GM19099 (cell line): Measurements from ENCODE around the gene C3orf33.

Experiments used
- POLR2A ChIP-seq: IDR thresholded peaks from 3 replicates; pipeline ENCODE4 v1.6.1; 2011; ENCODE audit warnings: low read depth; ENCODE audit not compliant: insufficient read length; ENCODE audit errors: extremely low read depth

Gene C3orf33

DNA sequence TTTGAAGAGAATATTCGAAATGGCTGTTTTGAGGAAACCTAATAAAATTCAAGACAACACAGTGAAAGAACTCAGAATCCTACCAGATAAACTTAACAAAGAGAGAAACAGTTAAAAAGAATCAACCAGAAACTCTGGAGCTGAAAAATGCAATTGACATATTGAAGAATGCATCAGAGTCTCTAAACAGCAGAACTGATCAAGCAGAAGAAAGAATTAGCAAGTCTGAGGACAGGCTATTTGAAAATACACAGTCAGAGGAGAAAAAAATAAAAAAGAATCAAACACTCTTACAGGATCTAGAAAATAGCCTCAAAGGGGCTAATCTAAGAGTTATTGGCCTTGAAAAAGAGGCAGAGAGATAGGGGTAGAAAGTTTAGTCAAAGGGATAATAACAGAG is 13.5 kb downstream of the C3orf33 start:
- no peak for TF ChIP-seq POLR2A

GRCh38 chr3:155791190-155791589 is 14.9 kb downstream of the C3orf33 start:
- TF ChIP-seq POLR2A: no peak

DNA sequence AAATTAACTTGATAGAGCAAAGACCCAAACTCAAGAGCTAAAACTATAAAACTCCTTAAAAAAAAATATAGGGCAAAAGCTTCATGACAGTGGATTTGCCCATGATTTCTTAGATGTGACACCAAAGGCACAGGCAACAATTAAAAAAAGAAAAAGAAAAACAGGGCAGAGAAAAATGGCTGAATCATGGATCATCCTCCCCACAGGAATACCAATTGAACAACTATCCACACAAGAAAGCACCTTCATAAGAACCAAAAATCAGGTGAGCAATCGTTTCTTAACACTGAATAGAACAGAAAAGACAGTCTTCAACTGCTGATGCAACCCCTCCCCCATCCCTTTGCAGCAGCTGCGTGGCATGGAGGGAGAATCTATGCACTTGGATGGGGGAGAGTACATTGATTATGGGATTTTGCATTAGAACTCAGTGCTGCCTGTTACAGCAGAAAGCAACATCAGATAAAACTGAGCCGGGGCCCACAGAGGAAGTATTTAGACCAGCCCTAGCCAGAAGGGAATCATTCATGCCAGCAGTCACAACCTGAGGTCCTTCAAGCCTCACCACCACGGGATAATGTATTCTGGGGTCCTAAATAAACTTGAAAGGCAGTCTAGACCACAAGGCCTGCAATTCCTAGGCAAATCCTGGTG is 15.7 kb downstream of the C3orf33 start:
- no peak for TF ChIP-seq POLR2A

- no peak for TF ChIP-seq POLR2A
Measured at GRCh38 chr3:155785662-155786295, 20.3 kb downstream of the C3orf33 start.

DNA sequence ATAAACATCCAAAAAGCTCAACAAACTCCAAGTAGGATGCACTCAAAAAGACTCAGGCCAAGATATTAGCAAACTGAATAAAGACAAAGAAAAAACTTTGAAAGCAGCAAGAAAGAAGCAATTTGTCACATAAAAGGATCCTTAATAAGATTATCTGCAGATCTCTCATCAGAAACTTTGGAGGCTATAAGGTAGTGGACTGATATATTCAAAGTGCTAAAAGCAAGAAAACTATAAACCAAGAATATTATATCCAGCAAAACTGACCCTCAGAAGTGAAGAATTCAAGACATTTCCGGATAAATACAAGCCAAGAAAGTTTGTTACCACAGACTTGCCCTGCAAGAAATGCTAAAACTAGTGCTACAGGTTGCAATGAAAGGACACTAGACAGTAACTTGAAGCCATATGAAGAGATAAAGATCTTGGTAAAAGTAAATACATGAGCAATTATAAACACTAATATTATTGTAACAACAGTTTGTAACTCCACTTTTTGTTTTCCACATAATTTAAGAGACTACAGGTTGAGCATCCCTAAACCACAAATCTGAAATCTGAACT is 23.6 kb downstream of the C3orf33 start:
- no peak for TF ChIP-seq POLR2A

- TF ChIP-seq POLR2A: no peak
Measured at GRCh38 chr3:155780291-155780690, 25.8 kb downstream of the C3orf33 start.

DNA sequence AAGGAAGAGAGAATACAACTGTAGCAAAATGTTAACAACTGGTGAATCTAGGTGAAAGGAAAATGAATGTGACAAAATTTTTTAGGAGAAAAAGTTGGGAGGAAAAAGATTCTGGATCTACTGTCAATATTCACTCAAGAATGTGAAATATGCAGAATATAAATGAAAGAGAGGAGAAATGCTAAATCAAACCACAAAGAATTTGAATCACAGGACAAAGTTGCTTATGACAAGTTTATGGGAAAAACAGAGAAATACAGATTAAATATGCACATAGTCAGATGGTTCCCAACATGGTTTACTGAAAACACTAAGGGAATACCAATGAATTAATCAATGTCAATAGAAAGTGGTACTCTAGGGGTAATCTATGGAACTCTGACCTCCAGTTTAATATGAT is 27.6 kb downstream of the C3orf33 start:
- TF ChIP-seq POLR2A: no peak

DNA sequence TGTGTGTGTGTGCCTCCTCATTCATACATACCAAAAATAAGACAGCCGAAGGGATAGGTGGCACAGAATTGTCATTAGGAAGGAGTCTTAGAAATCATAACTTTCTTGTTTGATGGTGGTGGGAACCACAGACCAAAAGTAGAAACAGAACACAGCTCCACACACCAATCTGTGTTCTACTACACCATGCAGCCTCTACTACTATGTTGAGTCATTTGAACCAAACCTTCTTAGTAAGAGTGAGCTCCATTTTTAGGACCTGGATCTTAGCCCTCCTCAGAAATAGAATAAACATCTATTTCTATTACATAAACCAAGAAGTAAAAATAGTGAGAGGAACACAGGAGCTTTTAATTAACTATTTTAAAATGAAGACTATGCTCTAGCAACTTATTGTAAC is 33.3 kb downstream of the C3orf33 start:
- no peak for TF ChIP-seq POLR2A

DNA sequence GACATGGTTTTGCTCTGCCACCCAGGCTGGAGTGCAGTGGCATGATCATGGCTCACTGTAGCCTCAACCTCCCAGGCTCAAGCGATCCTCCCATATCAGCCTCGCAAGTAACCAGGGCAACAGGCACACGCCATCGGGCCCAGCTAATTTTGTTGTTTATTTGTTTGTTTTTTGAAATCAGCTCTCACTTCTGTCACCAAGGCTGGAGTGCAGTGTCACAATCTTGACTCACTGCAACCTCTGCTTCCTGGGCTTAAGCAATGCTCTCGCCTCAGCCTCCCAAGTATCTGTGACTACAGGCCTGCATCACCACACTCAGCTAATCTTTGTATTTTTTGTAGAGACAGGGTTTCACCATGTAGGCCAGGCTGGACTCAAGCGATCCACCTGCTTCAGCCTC is 35.0 kb downstream of the C3orf33 start:
- no peak for TF ChIP-seq POLR2A

- no peak for TF ChIP-seq POLR2A
Measured at GRCh38 chr3:155766206-155766605, 39.9 kb downstream of the C3orf33 start.

DNA sequence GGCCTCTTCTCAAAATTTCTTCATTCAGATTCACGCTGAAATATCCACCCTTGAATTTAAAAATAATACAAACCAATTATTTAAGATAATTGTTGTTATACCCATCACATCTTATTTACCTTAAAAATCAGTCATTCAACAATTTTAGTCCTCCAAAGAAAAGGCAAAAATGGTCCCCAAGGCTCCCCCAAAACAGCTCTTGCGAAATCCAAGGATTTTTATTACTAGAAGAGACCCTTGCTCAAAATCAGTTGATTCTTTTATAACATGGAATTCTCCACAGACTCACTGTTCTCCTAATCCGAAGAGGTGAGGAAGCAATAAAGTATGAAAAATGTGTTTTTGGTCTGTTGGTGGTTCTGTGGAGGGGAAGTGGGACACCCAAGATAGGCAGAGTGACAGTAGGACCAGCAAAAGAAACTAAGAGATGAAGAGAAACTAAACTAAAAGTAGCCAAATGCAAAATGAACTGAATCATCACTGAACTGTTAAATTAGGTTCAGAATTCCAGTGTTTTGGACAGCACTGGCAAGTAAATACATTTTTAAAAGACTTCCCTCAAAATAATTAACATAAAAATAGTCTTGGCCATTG is 42.1 kb downstream of the C3orf33 start:
- no peak for TF ChIP-seq POLR2A

DNA sequence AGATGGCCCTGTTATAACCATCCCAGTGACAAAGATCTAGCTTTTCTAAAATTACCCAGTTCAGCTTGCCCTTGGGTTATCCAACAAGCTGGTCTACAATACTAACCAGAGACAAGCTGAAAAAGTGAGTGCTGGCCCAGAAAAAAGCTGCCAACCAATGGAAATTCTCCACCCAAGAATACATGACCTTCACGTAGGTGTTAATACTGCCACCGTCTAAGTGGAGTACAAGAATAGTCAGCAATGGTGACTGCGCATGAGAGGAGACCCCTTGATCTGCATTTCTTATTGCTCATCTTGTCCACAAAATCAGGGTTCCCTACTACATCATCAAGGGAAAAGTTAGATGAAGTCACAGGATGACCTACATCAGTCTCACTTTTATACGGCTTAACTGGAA is 45.4 kb downstream of the C3orf33 start:
- TF ChIP-seq POLR2A: no peak

DNA sequence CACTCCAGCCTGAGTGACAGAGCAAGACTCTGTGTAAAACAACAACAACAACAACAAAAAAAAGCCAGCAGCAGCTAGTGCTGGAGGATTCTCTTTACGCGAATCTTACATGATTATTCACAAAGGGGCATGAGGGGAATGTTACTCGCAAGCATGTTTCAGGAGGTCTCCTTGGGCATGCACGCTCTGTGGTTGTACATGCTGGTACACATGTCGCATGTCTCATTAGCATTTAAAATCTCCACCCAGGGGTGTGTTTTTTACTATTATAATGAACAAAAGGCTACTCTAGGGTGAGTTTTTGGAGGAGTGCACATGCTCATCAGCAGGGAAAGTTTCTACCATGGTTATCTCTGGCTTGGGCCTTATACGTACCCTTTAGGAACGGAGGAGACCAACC is 48.5 kb downstream of the C3orf33 start:
- TF ChIP-seq POLR2A: no peak

DNA sequence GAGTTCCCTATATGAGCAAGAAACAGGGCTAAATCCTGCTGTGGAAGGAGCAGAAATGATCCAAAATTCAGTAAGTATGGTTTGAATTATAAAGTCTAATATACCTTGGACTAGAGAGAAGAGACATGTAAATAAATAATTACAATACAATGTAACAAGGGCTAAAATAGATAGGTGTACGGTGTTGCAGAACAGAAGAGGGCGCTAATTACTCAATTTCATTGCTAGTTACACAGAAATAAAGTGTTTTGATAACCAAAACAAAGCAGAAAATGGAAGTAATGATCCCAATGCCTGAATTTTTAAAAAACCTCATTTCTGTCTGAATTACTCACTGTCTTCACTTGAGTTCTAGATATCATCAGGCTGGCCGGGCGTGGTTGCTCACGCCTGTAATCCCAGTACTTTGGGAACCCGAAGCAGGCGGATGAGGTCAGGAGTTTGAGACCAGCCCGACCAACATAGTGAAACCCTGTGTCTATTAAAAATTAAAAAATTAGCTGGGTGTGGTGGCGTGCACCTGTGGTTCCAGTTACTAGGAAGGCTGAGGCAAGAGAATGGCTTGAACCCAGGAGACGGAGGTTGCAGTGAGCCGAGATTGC is 52.9 kb downstream of the C3orf33 start:
- TF ChIP-seq POLR2A: no peak

- TF ChIP-seq POLR2A: no peak
Measured at GRCh38 chr3:155748611-155749365, 57.3 kb downstream of the C3orf33 start.
